GM19351 (cell line): ENCODE results near the gene ASIC4.
A peak's percentile ranks its signal among the peaks of the same experiment; 100 is the strongest.

Source experiments
- ATAC-seq: cut with Tn5 transposase; IDR thresholded peaks from one replicate; pipeline ENCODE4 v1.9.1; 2021; ENCODE audit warnings: mild to moderate bottlenecking, moderate library complexity; ENCODE audit not compliant: unreplicated experiment

Gene ASIC4

DNA sequence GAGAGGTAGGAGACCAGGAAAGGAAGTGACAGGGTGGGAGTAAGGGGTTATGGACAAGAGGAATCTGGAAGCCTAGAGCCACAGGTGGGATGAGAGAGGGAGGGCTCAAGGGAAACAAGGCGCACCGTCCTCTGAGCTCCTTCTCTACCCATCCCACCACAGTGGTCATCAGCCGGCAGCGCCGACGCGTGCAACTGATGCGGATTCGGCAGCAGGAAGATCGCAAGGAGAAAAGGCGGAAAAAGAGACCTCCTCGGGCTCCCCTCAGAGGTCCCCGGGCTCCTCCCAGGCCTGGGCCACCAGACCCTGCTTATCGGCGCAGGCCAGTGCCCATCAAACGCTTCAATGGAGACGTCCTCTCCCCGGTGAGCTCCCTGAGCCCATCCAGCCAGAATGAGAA lies 34.7 kb downstream of the ASIC4 start:
- no peak for ATAC-seq

DNA sequence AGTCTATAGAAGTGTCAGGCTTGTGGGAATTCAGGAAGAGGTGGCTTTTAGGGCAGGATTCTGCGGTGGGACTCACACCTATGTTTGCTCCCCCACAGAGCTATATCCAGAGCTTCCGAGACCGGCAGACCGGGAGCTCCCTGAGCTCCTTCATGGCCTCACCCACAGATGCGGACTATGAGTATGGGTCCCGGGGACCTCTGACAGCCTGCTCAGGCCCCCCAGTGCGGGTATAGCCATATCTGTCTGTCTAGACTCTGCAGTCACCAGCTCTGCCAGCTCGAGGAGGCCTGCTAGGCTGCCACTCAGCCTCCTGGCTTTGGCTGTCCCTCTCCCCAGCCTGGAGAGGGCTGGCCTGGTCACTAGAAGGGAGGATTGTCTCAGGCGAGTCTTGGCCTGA lies 35.3 kb downstream of the ASIC4 start:
- ATAC-seq, result no peak

DNA sequence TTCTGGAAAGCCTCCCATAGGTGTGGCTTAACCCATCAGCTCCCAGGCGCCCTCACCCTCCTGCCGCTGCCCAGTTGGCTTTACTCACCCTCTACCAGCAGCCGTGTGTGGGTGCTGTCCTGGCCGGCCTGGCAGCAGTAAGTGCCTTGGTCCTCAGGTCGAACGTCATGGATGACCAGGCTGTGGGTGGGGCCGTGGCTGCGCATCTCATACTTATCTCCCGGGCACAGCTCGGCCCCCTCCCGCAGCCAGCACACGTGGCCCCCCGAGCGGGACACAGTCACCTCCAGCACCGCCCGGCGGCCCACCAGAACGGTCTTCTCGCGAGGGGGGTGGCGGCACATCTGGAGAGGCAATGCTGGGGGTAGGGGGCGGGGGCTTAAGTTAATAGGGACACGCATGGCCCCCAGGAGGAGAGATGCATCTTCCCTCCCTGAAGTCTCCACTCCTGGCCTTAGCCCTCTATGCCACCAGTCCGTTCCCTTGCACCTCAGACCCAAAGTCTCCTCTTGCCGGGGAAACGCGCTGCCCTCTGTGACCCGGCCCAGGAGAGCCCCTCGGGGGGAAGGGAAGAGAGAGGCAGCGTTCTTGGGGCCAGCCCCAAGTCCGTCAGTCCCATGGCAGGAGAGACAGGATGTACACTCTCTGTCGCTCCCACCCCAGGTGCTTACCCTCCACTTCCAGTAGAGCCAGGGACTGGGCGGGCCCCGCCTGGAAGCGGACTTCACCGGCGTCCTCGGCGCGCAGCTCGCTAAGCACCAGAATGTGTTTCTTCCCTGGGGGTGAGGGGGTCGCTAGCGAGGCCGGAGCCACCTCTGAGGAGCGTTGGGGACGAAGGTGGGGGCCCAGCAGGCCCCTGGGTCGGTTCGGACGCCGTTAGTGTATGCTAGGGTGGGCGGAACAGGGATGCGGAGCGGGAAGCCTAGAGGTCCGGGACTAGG lies 37.4 kb downstream of the ASIC4 start:
- ATAC-seq, result peak; percentile 7

DNA sequence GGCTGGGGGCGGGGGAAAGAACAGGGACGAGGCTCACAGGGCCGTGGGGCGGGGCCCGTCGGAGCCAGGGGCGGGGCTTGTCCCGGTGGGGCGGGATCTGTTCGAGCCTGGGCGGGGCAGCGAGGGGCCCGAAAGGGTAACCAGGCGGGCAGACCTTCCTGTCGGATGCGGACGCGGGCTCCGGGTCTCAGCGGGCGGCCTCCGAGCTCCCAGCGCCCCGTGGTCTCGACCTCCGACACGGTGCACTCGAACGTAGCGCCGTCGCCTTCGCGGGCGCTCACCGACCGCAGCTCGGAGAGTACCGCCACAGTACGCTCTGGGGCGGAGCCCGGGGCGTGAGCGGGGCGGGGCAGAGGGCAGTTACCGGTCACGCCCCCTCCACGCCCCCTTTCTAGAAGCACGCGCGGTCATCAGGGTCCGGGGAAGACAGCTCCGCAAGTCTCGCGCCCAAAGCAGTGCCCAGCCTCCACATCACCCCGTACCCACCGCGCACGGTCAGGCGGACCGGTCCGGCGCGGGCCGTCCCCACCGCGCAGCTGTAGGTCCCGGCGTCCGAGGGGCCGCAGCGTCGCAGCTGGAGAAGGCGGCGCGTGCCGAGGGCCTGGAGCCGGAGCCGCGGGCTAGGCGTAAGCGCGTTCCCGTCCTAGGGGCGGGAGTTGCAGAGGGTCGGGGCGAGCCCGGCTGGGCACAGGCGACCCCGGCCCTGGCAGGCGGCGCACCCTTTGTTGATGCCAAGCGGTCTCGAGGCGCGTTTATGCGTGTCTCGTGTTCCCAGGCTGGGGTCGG lies 38.3 kb downstream of the ASIC4 start:
- peak; percentile 86 for ATAC-seq

DNA sequence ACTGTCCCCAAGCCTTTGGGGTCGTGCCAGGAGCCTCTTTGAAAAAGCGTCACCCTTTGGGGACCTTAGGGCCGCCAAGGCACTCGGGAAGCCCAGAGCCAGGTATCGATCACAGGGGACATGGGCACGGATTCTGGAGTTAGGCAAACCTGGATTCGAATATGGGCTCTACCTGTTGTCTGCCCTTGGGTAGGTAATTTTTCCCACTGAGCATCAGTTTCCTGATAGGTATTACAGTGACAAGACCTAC lies 38.8 kb downstream of the ASIC4 start:
- ATAC-seq, result no peak

DNA sequence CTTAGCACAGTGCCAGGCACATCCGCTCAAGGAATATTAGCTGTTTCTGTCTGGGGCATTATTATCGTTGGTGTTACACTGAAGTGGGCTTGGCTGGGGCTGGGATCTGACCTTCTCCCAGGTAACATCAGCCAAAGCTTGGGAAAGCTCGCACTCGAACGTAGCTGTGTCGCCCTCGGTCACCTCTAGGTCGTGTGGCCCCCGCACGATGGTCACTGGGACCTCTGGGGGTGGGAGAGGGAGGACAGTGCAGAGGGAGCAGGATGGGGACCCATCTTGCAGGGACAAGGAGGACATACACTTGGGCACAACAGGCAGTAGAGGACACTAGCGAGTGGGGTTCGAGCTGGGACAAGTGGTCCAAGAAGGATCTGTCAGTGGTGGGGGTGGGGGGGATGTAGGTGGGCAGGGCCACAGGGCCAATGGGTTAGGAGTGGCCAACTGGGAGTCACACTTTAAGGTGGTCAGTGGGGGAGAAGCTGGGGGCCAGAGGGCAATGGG lies 39.2 kb downstream of the ASIC4 start:
- ATAC-seq, result no peak

DNA sequence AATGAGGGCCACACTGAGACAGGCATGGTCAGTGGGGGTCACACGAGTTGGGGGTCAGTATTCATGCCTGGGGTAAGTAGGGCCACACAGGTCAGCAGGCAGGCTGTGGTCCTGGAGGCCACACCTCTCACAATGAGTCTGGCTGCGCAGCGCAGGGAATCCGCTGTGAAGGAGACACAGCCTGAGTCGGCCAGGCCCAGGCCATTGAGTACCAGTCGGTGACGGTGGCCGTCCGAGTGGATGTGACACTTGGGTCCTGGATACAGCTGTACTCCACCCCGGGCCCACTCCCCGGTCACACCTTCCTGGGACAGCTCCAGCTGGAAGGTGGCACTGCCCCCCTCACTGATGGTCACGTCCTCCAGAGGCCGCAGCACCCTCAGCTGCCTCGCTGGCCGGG lies 40.1 kb downstream of the ASIC4 start:
- no peak for ATAC-seq

DNA sequence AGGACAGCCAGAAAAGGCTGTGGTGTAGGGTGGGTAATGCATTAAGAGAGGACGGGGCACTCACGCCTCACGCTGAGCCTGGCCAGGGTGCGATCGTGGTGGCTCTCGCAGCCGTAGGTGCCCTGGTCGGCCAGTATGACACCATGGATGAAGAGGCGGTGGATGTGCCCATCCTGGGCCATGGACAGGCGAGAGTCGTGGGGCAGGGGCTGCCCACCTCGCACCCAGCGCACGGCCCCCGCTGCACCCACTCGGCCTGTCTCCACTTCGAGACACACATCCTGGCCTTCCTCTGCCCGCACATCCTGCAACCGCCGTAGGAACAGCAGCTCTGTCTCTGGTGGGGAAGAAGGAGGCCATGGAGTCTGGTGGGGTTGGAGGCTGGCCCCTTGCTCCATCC lies 41.7 kb downstream of the ASIC4 start:
- no peak for ATAC-seq

DNA sequence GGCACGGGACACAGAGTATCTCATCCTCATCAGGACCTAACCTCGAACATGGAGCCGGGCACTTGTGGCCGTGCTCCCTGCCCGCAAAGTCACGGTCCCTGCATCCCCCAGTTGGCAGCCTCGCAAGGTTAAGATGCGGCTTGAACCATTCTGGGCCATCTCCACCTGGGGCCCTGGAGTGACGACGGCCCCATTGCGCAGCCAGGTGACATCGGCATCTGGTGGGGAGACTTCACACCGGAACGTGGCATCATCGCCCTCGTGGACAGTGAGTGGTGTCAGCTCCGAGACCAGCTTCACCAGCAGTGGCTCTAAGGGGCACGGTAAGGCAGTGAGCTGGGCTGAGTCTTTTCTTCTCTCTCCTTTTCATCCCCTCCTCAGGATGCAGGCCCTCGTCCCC lies 42.1 kb downstream of the ASIC4 start:
- ATAC-seq, result no peak

DNA sequence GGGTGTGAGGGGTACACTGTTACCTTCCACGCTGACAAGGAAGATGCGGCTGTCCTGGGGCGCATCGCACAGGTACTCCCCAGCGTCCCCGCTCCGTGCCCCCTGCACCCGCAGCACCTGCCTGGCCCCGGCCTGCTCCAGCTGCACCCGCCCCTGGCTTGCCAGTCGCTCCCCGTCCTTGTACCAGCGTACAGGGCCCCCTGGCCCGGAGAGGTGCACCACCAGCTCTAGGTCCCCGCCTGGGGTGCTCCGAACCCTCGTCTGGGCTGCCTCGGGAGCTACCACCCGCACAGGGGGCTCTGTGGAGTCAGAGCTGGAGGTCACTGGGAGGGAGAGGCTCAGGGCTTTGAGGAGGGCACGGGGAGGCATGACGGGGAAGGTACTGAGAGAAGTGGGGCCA lies 43.0 kb downstream of the ASIC4 start:
- ATAC-seq, result no peak

DNA sequence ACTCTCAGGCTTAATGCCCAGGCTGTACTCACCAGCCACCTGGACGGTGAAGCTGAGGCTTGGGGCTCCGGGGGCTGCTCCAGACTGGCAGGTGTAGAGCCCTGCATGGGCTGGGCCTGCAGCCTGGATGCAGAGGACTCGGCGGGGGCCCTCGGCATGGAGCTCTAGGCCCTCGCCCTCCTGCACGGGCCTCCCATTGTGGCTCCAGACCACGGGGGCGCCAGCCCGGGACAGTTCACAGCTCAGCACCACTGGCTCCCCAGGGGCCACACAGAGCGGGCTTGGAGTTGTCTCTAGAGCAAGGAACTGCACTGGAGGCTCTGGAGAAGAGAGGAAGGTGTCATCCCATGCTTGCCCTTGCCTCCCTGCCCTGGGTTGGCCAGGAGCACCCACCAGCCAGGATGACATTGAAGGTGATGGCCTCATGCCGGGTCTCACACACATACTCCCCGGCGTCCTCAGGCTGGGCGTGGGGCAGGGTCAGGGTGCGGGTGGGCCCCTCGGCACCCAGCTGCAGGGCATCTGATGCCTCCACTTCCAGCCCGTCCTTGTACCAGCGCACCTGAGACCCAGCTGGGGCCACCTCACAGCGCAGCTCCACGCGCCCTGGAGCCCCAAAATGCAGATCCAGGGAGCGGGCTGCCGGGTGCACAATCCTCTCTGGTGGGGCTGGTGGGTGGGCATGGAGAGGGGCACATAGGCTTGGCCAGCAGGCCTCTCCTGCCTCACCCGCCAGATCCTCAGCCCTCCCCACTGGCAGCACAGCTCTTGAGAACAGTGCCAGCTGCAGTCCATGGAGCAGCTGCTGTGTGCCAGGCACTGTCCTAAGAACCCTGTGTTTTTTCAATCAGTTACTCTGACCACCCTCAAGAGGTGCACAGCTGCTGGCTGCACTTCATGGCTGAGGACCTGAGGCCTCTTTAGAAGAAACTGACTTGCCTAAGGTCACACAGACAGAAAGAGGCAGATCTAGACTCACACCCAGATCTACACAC lies 43.8 kb downstream of the ASIC4 start:
- no peak for ATAC-seq

DNA sequence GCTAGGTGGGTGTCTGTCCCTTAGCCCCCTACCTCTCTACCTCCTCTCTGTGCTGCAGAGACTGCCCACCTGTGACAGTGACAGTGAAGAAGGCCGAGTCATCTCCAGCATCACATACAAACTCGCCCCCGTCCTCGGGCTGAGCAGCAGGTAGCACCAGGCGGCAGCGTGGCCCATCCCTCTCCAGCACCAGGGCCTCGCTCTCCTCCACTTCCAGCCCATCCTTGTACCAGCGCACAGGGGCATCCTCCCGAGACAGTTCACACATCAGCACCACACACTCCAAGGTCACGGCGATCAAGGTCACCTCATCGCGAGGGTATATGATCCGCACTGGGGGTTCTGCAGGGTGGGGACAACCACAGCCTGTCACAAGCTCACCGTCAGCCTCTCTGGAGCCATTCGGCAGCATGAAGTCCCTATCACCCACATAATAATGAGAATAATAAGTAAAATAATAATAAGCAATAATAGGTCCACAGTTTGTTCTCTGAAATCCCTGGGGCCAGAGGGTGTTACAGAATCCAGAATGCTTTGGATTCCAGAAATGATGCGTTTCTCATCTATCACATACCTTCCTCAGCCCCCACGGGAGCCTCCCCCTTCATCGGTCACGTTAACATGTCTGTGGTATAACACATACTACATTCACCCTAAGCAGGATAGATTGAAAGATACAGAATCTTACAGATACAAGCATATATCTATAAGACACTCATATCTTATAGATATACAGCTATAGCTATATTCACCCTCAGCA lies 45.1 kb downstream of the ASIC4 start:
- ATAC-seq, result no peak

DNA sequence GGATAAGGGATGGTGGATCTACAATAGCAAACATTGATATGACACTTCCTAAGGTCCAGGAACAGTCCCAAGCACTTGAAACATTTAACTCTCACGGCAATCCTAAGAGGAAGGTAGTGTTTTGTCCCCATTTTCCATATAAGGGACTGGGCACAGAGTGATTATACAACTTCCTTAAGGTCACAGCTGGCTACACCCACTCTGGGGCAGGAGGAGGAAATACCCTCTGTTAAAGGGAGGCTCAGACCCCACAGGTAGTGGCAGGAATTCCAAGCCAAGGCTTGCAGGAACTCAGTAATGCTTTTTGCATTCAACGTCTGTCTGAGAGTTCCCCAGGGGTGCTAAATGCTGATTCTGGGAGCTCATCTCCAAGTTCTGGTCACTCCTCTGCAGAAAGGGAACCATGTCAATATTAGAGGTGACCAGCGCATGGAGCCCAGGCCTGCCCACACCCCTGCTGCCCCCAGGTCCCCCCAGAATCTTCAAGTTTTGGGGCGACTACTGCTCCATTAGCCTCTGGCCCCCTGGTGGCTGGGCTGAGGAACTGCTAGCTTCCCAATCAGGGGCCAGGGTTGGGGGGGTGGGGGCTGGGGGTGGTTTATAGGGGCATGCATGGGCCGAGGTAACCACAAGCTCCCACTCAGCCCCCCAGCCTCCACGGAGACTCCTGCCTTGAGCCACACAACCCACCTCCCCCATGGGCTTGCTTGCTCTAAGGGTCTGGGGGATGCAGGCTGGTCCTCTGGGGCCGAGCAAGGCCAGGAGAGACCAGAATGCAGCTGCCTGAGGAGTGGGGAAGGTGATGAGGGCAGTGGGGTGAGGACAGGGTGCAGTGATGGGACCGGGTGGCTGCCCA lies 46.0 kb downstream of the ASIC4 start:
- ATAC-seq, result peak; percentile 62

DNA sequence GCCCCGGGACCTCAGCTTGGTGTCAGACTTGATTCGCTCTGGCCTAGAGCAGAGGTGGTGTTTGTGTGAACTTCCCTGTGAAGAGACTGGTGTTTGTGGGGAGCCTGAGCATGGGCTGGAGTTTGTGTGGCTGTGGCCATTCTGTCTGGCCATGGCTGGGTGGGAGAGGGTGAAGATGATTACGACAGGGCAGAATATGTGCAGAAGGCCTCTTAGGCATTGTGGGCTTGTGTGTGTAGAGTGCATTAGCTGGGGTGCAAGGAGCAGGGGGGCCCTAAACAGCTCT lies 46.6 kb downstream of the ASIC4 start:
- ATAC-seq, result no peak

DNA sequence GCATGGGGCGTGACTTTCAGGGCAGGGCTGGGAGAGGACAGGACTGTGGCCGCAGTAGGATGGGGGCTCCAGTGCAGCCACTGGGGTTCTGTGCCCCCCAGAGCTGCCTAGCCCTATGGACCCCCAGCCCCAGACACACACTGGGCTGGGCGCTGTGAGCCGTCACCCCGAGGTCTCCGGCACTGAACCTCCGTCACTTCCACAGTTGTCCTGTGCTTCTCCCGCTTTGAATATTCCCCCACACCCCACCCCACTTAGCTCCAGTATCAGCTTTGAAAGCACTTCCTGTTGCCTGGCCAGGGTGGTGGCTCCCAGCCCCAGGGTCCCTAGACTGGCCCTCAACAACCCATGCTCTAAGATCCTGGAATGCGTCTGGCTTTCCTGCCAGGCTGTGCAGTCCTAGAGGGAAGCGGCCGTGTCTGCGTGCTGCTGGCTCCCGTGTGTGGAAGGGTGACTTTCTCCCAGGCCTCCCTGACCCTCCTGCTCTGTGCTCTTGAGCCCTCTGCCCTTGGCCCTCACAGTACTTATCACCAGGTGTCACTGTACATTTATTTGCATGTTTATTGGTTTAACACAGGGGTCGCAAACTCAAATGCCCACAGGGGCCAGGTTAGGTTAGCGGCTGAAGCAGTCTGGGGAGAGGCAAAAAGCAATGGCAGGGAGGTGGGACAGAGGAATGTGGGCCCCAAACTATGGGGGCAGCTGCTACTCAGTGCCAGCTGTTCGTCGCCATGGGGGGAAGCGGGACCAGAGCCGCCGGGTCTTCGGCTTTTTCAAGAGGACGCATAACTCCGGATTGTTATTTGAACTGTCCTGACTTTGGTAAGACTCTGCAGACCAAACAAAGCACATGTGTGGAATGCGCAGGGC lies 47.1 kb downstream of the ASIC4 start:
- ATAC-seq, result no peak

DNA sequence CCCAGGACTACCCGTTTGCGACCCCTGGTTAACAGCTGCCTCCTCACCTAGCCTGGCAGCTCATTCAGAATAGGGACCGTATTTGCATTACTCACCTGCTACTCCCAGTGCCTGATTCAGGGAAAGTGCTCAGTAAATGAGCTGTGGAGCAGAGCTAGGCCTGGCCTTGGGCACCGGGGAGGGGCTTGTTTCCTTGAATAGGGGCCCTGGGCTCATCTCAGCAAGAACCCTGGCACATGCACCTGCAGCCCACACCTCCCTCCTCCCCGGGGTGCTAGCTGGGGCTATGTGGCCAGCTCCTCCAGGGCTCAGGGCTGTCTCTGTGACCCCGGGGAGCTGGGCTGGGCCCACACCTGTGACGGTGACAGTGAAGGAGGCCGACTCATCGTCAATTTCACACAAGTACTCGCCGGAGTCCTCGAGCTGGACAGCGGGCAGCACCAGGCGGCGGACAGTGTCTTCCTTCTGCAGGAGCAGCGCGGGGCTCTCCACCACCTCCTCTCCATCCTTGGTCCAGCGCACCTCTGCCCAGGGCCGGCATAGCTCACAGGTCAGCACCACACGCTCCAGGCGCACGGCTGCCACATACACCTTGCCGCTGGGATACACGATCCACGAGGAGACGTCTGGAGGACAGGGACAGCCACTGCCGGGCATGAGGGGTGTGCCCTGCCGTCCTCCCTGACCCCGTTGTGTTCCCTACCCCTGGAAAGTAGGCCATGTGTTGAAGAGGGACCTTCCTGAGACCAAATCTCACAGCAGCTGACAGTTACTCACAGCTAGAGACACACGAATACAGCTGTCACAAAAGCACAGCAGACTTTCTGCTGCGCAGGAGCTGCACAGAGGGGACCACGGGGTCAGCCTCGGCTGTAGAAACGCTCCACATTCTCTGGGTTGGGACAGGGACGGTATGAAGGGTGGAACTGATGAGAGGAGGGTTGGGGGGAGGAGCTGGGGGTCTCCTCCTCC lies 48.1 kb downstream of the ASIC4 start:
- no peak for ATAC-seq

DNA sequence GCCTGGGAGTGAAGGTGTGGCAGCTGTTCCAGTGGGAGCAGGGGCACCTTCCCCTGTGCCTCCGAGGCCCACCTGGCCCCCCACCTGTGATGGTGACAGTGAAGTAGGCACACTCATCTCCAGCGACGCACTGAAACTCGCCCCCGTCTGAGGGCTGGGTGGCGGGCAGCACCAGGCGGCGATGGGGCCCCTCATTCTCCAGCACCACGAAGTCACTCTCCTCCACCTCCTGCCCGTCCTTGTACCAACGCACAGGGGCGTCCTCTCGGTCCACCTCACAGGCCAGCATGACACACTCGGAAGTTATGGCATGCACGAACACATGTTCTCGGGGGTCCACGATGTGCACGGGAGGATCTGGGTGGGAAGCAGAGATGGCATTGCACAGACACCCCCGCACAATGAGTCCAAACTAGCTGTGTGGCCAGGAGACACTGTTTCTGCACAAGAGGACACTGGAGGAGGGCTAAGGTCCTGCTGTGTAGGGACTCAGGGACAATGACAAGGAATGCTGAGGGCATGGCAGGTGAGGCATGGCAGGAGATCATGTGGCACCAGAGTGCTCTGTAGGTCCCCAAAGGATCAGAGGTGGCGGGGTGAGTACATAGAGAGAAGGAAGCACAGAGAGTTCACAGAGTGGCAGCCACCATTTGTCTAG lies 49.1 kb downstream of the ASIC4 start:
- ATAC-seq, result no peak
